ENCODE results near the gene TMEM54.

TMEM54 gene

DNA sequence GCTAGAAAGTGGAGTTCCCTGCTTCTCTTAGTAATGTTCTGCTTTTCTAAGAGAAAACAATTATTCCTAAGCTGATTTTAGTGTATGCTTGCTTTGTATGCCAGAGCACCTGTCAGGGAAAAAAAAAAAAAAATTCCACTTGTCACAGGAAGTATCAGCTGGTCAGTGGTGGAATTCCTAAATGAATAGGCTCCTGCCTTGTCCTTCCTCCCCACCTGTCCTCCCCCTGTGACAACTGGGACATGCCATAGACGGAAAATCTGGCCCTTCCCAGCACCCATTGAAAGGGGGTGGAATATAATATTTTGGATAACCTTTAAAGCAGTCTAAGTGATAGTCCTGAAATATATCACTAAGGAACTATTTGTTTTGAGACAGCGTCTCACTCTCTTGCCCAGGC, 41.3 kb downstream of the TMEM54 start:
- no peak for DNase-seq

- no peak for DNase-seq
Observed at GRCh38 chr1:32858791-32859190, 42.4 kb downstream of the TMEM54 start.

DNA sequence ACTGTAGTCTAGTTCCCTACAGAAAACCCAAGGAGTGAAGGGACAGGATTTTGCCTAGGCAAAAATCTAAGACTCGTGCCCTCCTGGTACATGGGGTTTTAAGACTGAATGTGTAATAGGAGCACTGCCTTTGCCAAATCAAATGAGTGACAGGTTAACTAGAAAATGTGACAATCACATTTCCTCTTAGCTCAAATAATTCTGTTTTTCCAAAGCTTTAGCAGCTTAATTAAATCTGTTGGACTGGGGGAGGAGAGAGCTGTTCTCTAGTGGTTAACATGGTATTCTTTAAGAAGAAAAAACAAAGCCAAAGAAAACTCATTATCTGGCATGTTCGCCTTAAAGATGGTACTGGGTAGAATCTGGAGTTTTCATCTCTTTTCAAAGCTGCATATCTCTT, 43.1 kb downstream of the TMEM54 start:
- no peak for DNase-seq

GRCh38 chr1:32855861-32856617, 45.1 kb downstream of the TMEM54 start:
- no peak for DNase-seq

- DNase-seq, result no peak
Observed at GRCh38 chr1:32848354-32849063, 52.7 kb downstream of the TMEM54 start.

Measured in MV-4-11 (cell line).